GM23338 (cell line): Measurements from ENCODE around the gene SLC24A4.

Source experiments
- EZH2 ChIP-seq: fragments of 200-600 bp; sonication (generic); IDR thresholded peaks from one replicate; pipeline ENCODE4 v1.8.0; 2017; ENCODE audit warnings: antibody characterized with exemption, mild to moderate bottlenecking, low read depth; ENCODE audit not compliant: unreplicated experiment
- REST ChIP-seq: IDR thresholded peaks from one replicate; pipeline ENCODE4 v1.6.1; 2018; ENCODE audit warnings: antibody characterized with exemption; ENCODE audit not compliant: unreplicated experiment
- TF ChIP-seq, protein P1 (sequence below), 2 experiments: fragments of 200-600 bp in 1 of 2; sonication (generic) in 1 of 2; conservative IDR thresholded peaks; 2 replicates each; pipeline versions ENCODE4 v1.5.1 to v1.6.1; 2016 to 2017; ENCODE audit warnings: antibody characterized with exemption in 2 of 2, low read depth in 2 of 2, mild to moderate bottlenecking in 2 of 2, moderate library complexity in 1 of 2

- no peak for TF ChIP-seq REST
- TF ChIP-seq EZH2: no peak
- TF ChIP-seq, protein P1, sequence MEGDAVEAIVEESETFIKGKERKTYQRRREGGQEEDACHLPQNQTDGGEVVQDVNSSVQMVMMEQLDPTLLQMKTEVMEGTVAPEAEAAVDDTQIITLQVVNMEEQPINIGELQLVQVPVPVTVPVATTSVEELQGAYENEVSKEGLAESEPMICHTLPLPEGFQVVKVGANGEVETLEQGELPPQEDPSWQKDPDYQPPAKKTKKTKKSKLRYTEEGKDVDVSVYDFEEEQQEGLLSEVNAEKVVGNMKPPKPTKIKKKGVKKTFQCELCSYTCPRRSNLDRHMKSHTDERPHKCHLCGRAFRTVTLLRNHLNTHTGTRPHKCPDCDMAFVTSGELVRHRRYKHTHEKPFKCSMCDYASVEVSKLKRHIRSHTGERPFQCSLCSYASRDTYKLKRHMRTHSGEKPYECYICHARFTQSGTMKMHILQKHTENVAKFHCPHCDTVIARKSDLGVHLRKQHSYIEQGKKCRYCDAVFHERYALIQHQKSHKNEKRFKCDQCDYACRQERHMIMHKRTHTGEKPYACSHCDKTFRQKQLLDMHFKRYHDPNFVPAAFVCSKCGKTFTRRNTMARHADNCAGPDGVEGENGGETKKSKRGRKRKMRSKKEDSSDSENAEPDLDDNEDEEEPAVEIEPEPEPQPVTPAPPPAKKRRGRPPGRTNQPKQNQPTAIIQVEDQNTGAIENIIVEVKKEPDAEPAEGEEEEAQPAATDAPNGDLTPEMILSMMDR (conservative IDR thresholded peaks at IDR 0.05; ENCODE audit: low read depth in 2 of 2): no peak
These were observed 98.8 kb downstream of the SLC24A4 start for GRCh38 chr14:92421751-92422150.
